K562 (cell line): ENCODE results near the gene DAD1. TPM values are rescaled to one million over a fixed set of nuclear protein-coding genes. Genes with fewer than 3 reads are reported as not detected.
A peak's percentile ranks its signal among the peaks of the same experiment; 100 is the strongest.

Experiments used
- ATAC-seq: fragments of 200-7000 bp; cut with Tn5 transposase; 3 replicates; pipeline ENCODE4 v1.9.1; 2020; ENCODE audit warnings: moderate library complexity
- BruUV-seq: library from RNA; stranded (reverse); fragments of 400-500 nt; replicated peaks from 2 replicates; lab custom pipeline; 2021; lab: Mats Ljungman, UMichigan
- CTCF ChIA-PET: fragments of 300-600 bp; formaldehyde crosslinking; extraction: SDS; loops from one replicate; lab custom pipeline; 2021; ENCODE audit warnings: low intra/inter-chr PET ratio; lab: Yijun Ruan, JAX
- POLR2A ChIA-PET: fragments of 300-600, 350-650 bp; sonication (Branson Sonifier 250); formaldehyde crosslinking; extraction: SDS; loops from one replicate; lab custom pipeline; 2021; ENCODE audit warnings: antibody characterized with exemption, inconsistent platforms; lab: Yijun Ruan, JAX
- DNase-seq, 4 experiments: peaks; one replicate each; pipeline versions ENCODE4 v3.0.0 to v3.0.0-alpha.2; 2011 to 2018; ENCODE audit warnings: low spot score in 3 of 4, mixed read lengths in 3 of 4; ENCODE audit errors: extremely low read depth in 1 of 4
- FAIRE-seq: peaks from 2 replicates; lab custom pipeline; 2011; peaks lifted over from hg19 to GRCh38; lab: Jason Lieb, UNC
- H2AFZ ChIP-seq: 2 replicates; pipeline ENCODE4 v1.6.0; 2011; ENCODE audit warnings: low read depth, low read length, control low read depth, inconsistent platforms
- H3K27ac ChIP-seq: fragments of 200-600 bp; 3 replicates; pipeline ENCODE4 v1.8.0; 2011; ENCODE audit warnings: low read depth, mild to moderate bottlenecking, control low read depth, inconsistent platforms, low read length, moderate library complexity, mixed read lengths; ENCODE audit errors: extremely low read depth
- H3K27me3 ChIP-seq, 2 experiments: fragments of 300-600 bp in 1 of 2; 2 replicates in 1 of 2; 3 replicates in 1 of 2; pipeline versions ENCODE4 v1.6.0 to v1.8.0; 2011; ENCODE audit warnings: inconsistent platforms in 2 of 2, low read length in 2 of 2, mild to moderate bottlenecking in 1 of 2, mixed read lengths in 1 of 2, moderate library complexity in 1 of 2; ENCODE audit not compliant: control insufficient read depth in 2 of 2, insufficient read depth in 2 of 2
- H3K36me3 ChIP-seq: fragments of 300-600 bp; 3 replicates; pipeline ENCODE4 v1.8.0; 2011; ENCODE audit warnings: mild to moderate bottlenecking, low read length, inconsistent platforms; ENCODE audit not compliant: control insufficient read depth, insufficient read depth
- H3K4me1 ChIP-seq, 2 experiments: fragments of 200-600 bp in 1 of 2; replicated peaks in 1 of 2; 2 replicates in 1 of 2; 3 replicates in 1 of 2; pipeline versions ENCODE4 v1.5.1 to v1.8.0; 2011; ENCODE audit warnings: inconsistent platforms in 2 of 2, low read length in 2 of 2, mild to moderate bottlenecking in 1 of 2, mixed read lengths in 1 of 2, moderate library complexity in 1 of 2; ENCODE audit not compliant: control insufficient read depth in 2 of 2, insufficient read depth in 2 of 2
- H3K4me2 ChIP-seq: 2 replicates; pipeline ENCODE4 v1.6.1; 2011; ENCODE audit warnings: low read length, control low read depth, inconsistent platforms, mixed read lengths; ENCODE audit not compliant: insufficient read depth
- H3K4me3 ChIP-seq: fragments of 200-600 bp; sonication (generic), shearing (Covaris generic); 2 replicates; pipeline ENCODE4 v1.5.1; 2016; ENCODE audit warnings: control low read depth, inconsistent platforms
- H3K79me2 ChIP-seq: fragments of 200-600 bp; 3 replicates; pipeline ENCODE4 v1.8.0; 2011; ENCODE audit warnings: low read length, inconsistent platforms; ENCODE audit not compliant: control insufficient read depth, insufficient read depth
- H3K9ac ChIP-seq, 2 experiments: 2 replicates each; pipeline versions ENCODE4 v1.6.0 to v1.6.1; 2011; ENCODE audit warnings: low read depth in 2 of 2, low read length in 2 of 2, control low read depth in 1 of 2, inconsistent platforms in 1 of 2, mild to moderate bottlenecking in 1 of 2, mixed read lengths in 1 of 2; ENCODE audit not compliant: insufficient read depth in 1 of 2
- H3K9me1 ChIP-seq: one replicate; pipeline ENCODE4 v1.6.0; 2011; ENCODE audit warnings: inconsistent platforms, mild to moderate bottlenecking, low read length, moderate library complexity; ENCODE audit not compliant: control insufficient read depth, insufficient read depth
- H3K9me3 ChIP-seq: replicated peaks from 2 replicates; pipeline ENCODE4 v1.5.1; 2011; ENCODE audit warnings: low read depth, low read length, inconsistent platforms; ENCODE audit not compliant: control insufficient read depth, insufficient read depth
- H4K20me1 ChIP-seq: replicated peaks from 2 replicates; pipeline ENCODE4 v1.6.1; 2011; ENCODE audit warnings: low read length, inconsistent platforms, mixed read lengths; ENCODE audit not compliant: control insufficient read depth, insufficient read depth
- CEBPB ChIP-seq: fragments of 450-650 bp; IDR thresholded peaks from 2 replicates; pipeline ENCODE4 v1.6.1; 2016; ENCODE audit warnings: missing genetic modification characterization, missing compliant biosample characterization
- CEBPG ChIP-seq, 3 experiments: fragments of 200-800 bp in 1 of 3; sonication (Bioruptor generic) in 1 of 3; sonication (generic) in 1 of 3; formaldehyde crosslinking in 1 of 3; IDR thresholded peaks in 2 of 3; conservative IDR thresholded peaks in 1 of 3; 2 replicates each; pipeline versions ENCODE4 v1.6.1 to v1.8.0; 2016 to 2022; ENCODE audit warnings: missing compliant biosample characterization in 2 of 3, missing genetic modification characterization in 2 of 3, mild to moderate bottlenecking in 1 of 3, missing genetic modification reagents in 1 of 3
- EGR1 ChIP-seq: fragments of 450-650 bp; conservative IDR thresholded peaks from 2 replicates; pipeline ENCODE4 v1.6.1; 2017; ENCODE audit warnings: mild to moderate bottlenecking
- EP300 ChIP-seq: IDR thresholded peaks from 2 replicates; pipeline ENCODE4 v1.6.1; 2012; ENCODE audit warnings: low read length, improper control_type of control experiment
- FOXM1 ChIP-seq, 2 experiments: fragments of 450-650 bp in 1 of 2; sonication (generic) in 1 of 2; formaldehyde crosslinking in 1 of 2; IDR thresholded peaks; 2 replicates each; pipeline versions ENCODE4 v1.6.1 to v1.9.0; 2017 to 2022; ENCODE audit warnings: low read depth in 2 of 2, mild to moderate bottlenecking in 2 of 2, missing genetic modification reagents in 1 of 2, moderate library complexity in 1 of 2
- MTA1 ChIP-seq: fragments of 450-650 bp; IDR thresholded peaks from 2 replicates; pipeline ENCODE4 v1.6.1; 2017; ENCODE audit warnings: borderline replicate concordance
- SMAD2 ChIP-seq: fragments of 150-350 bp; IDR thresholded peaks from 2 replicates; pipeline ENCODE4 v1.6.1; 2014; ENCODE audit warnings: low read depth, mild to moderate bottlenecking, low read length
- SMARCA4 ChIP-seq: fragments of 450-650 bp; IDR thresholded peaks from 2 replicates; pipeline ENCODE4 v1.6.1; 2016
- SRF ChIP-seq, 2 experiments: fragments of 250-450, 450-650 bp in 1 of 2; sonication (Bioruptor Pico) in 1 of 2; sonication (generic) in 1 of 2; formaldehyde crosslinking; IDR thresholded peaks; 2 replicates each; pipeline versions ENCODE4 v1.5.0 to v1.5.1; 2020 to 2022; ENCODE audit warnings: mild to moderate bottlenecking in 1 of 2, missing genetic modification reagents in 1 of 2
- TCF3 ChIP-seq: sonication (generic); formaldehyde crosslinking; IDR thresholded peaks from 2 replicates; pipeline ENCODE4 v1.4.0; 2020; ENCODE audit warnings: mild to moderate bottlenecking, missing genetic modification reagents
- ZNF766 ChIP-seq: fragments of 200-800 bp; sonication (Bioruptor generic); conservative IDR thresholded peaks from 2 replicates; pipeline ENCODE4 v1.6.1; 2016; ENCODE audit warnings: missing genetic modification characterization, missing compliant biosample characterization
- WGBS: fragments of 100-300 bp; shearing (Covaris generic); methylation state at CpG from one replicate; pipeline ENCODE4 v1.1.6; 2016; ENCODE audit warnings: low coverage, mixed read lengths; ENCODE audit not compliant: insufficient coverage; ENCODE audit errors: missing lambda C conversion rate; 5-methylcytosine and 5-hydroxymethylcytosine counted together
- in situ Hi-C: fragments of 300-500 bp; cut with MboI; formaldehyde crosslinking; loops from 4 replicates; pipeline ENCODE4 v1.15.0; 2018; ENCODE audit warnings: inconsistent platforms, mixed read lengths
- intact Hi-C: fragments of 100-400 bp; cut with micrococcal nuclease; formaldehyde crosslinking; loops from 2 replicates; pipeline ENCODE4 v1.14.2; 2022
- polyA plus RNA-seq, 8 experiments: library from polyadenylated mRNA; depleted of rRNA in 4 of 8; stranded (reverse) in 5 of 8; unstranded in 3 of 8; fragments of >200 nt; fragmentation: Nextera tagmentation in 2 of 8; fragmentation: Illumina TruSeq in 1 of 8; extraction: Ambion mirVana in 2 of 8; extraction: Trizol in 1 of 8; gene quantifications; 2 replicates each; pipeline versions ENCODE4 v1.2.1 to v1.2.3, GENCODE V29; 2011 to 2014; ENCODE audit warnings: inconsistent platforms in 1 of 8, missing spikeins in 1 of 8
- total RNA-seq, 7 experiments: library from RNA; depleted of rRNA in 6 of 7; stranded (reverse); fragments of >200 nt in 6 of 7; fragmentation: Illumina TruSeq in 2 of 7; extraction: Trizol in 2 of 7; gene quantifications; 2 replicates each; pipeline versions ENCODE4 v1.2.1 to v1.2.3, GENCODE V29; 2011 to 2021; ENCODE audit warnings: low replicate concordance in 1 of 7
- TF ChIP-seq, protein P1 (sequence below): fragments of 250-450 bp; sonication (Bioruptor Pico); IDR thresholded peaks from 2 replicates; pipeline ENCODE4 v1.8.0; 2021; ENCODE audit warnings: moderate library complexity, mild to moderate bottlenecking, inconsistent platforms
- TF ChIP-seq, protein P2 (sequence below): fragments of 250-450 bp; sonication (Bioruptor Pico); IDR thresholded peaks from 2 replicates; pipeline ENCODE4 v1.4.0; 2020; ENCODE audit warnings: borderline replicate concordance
- TF ChIP-seq, protein P3 (sequence below): IDR thresholded peaks from 2 replicates; pipeline ENCODE4 v1.6.1; 2012; ENCODE audit warnings: low read depth, low read length, improper control_type of control experiment, borderline replicate concordance

Gene DAD1
- total and polyA plus RNA-seq, 9 of the 15 experiments (the other 6 are each of a cell fraction or from before 2014, with no cell fraction given), result 104 to 617 (median 222) TPM

DNA sequence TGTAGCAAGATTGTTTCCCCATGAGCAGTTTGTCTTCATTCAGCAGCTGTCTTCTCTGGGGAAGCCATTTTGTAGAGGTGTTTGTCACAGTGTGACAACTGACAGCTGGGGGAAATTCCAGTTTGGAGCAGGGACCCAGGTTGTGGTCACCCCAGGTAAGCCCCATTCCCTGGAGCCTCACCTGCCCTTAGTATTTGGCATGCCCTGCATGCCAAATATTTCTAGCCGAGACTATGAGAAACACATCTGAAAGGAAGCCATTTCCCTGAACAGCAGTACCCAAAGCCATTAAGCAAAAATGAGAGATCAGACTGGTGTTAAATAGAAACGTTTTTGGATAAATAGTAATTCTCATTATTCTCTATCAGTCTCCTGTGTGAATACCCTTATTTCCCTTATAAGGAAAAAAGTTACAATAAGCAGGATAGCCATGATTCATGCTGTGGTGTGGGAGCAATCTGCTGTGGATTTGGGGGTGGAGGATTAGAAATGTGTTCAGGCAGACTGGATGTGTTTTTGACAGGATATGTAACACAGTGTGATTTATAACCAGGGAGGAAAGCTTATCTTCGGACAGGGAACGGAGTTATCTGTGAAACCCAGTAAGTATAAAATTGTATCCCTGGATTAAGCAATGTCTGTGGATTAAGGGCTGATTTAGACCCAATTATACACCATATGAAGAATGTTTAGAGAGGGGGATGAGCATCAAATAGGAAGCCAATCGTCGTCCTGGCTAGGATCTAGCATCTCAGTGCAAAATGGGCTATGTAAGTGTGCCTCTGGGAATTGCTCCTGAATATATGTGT is 68.9 kb downstream of the DAD1 start:
- no TSS peak for BruUV-seq
- H3K27ac ChIP-seq, result no peak overlapping the region
- in situ Hi-C loops, result no loop called here
- POLR2A ChIA-PET, result interaction anchor here (0.6 kb wide), 1 partner anchor 10 kb away, joined by 3 read pairs; no protein-coding TSS in a partner anchor
- CTCF ChIA-PET, result interaction anchor here (0.7 kb wide), 1 partner anchor 27 kb away, joined by 3 read pairs; no protein-coding TSS in a partner anchor
- FAIRE-seq (peak; percentile 88), DNase-seq (peak; percentile 7 to 61 (median 34)), ATAC-seq (no peak)
- H3K9me3 ChIP-seq, result no peaks in the 10 kb centered on the region
- H2AFZ ChIP-seq, result no peak overlapping the region; the same call in 1 of the 2 replicates
- H3K27me3 ChIP-seq, result no peaks in the 10 kb centered on the region
- H3K36me3 ChIP-seq, result no peaks in the 10 kb centered on the region
- H3K4me2 ChIP-seq, result no peak overlapping the region
- intact Hi-C loops, result no loop called here
- H3K4me3 ChIP-seq, result no peak overlapping the region
- H3K9me1 ChIP-seq, result no peaks in the 10 kb centered on the region
- no peaks in the 10 kb centered on the region for H3K79me2 ChIP-seq
- H3K9ac ChIP-seq, result no peak overlapping the region
- H4K20me1 ChIP-seq, result no peaks in the 10 kb centered on the region
- peaks cover 0 to 15% of the 10 kb centered on the region in 2 experiments; a peak in 3 of 5 replicates for H3K4me1 ChIP-seq
- WGBS, result 4% methylated on average over 6 of the region's 6 CpGs
- TF ChIP-seq EP300 (peak; percentile 58; the same call in 1 of the 2 replicates), FOXM1 (IDR thresholded peaks at IDR 0.05; ENCODE audit: low read depth) (peak; percentile 54; the same call in 1 of the 2 replicates), FOXM1 (CRISPR knock-in tag; IDR thresholded peaks at IDR 0.05; ENCODE audit: low read depth) (no peak), MTA1 (0 out of 2 replicates have a peak, but pooled peaks have one; percentile 34), ZNF766 (CRISPR knock-in tag) (0 out of 2 replicates have a peak, but pooled peaks have one; percentile 16), SMAD2 (no peak), CEBPB (tag) (peak; percentile 66), SMARCA4 (peak; percentile 77), SRF (CRISPR knock-in tag; IDR thresholded peaks at IDR 0.05) (peak in 1 of 2 experiments; percentile 95; a peak in 2 of 4 replicates), TCF3 (peak; percentile 67), CEBPG (CRISPR knock-in tag; IDR thresholded peaks at IDR 0.05) (no peak), CEBPG (tag; conservative IDR thresholded peaks at IDR 0.05 in 1 of 2, IDR thresholded peaks at IDR 0.05 in 1 of 2) (peak; percentile 46 to 80), EGR1 (peak; percentile 67)
- TF ChIP-seq, protein P1, sequence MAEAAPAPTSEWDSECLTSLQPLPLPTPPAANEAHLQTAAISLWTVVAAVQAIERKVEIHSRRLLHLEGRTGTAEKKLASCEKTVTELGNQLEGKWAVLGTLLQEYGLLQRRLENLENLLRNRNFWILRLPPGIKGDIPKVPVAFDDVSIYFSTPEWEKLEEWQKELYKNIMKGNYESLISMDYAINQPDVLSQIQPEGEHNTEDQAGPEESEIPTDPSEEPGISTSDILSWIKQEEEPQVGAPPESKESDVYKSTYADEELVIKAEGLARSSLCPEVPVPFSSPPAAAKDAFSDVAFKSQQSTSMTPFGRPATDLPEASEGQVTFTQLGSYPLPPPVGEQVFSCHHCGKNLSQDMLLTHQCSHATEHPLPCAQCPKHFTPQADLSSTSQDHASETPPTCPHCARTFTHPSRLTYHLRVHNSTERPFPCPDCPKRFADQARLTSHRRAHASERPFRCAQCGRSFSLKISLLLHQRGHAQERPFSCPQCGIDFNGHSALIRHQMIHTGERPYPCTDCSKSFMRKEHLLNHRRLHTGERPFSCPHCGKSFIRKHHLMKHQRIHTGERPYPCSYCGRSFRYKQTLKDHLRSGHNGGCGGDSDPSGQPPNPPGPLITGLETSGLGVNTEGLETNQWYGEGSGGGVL (CRISPR knock-in tag), result no peak
- TF ChIP-seq, protein P2, sequence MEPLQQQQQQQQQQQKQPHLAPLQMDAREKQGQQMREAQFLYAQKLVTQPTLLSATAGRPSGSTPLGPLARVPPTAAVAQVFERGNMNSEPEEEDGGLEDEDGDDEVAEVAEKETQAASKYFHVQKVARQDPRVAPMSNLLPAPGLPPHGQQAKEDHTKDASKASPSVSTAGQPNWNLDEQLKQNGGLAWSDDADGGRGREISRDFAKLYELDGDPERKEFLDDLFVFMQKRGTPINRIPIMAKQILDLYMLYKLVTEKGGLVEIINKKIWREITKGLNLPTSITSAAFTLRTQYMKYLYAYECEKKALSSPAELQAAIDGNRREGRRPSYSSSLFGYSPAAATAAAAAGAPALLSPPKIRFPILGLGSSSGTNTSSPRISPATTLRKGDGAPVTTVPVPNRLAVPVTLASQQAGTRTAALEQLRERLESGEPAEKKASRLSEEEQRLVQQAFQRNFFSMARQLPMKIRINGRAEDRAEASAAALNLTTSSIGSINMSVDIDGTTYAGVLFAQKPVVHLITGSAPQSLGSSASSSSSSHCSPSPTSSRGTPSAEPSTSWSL, result no peak
- TF ChIP-seq, protein P3, sequence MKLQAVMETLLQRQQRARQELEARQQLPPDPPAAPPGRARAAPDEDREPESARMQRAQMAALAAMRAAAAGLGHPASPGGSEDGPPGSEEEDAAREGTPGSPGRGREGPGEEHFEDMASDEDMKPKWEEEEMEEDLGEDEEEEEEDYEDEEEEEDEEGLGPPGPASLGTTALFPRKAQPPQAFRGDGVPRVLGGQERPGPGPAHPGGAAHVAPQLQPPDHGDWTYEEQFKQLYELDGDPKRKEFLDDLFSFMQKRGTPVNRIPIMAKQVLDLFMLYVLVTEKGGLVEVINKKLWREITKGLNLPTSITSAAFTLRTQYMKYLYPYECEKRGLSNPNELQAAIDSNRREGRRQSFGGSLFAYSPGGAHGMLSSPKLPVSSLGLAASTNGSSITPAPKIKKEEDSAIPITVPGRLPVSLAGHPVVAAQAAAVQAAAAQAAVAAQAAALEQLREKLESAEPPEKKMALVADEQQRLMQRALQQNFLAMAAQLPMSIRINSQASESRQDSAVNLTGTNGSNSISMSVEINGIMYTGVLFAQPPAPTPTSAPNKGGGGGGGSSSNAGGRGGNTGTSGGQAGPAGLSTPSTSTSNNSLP, result peak; percentile 83; the same call in 1 of the 2 replicates
